Activated T-helper 17 cell treated with anti-CD3 and anti-CD28 coated beads, Interleukin-2, amount 50 U/mL, for 72 hours (primary cell): ENCODE measurements around the gene GALR3. TPM values are rescaled to one million over a fixed set of nuclear protein-coding genes. Genes with fewer than 3 reads are reported as not detected.

ENCODE experiments used
- ATAC-seq: fragments of 150-1000 bp; cut with Tn5 transposase; replicated peaks from 2 replicates; pipeline ENCODE4 v1.10.0; 2021; ENCODE audit warnings: mild to moderate bottlenecking, moderate library complexity
- H3K27ac Mint-ChIP-seq: one replicate; pipeline ENCODE4 v1.8.0; 2022; ENCODE audit warnings: mixed read lengths
- H3K27me3 Mint-ChIP-seq: one replicate; pipeline ENCODE4 v1.8.0; 2022; ENCODE audit warnings: mixed read lengths
- H3K36me3 Mint-ChIP-seq: one replicate; pipeline ENCODE4 v1.8.0; 2022; ENCODE audit warnings: low read depth, mild to moderate bottlenecking, mixed read lengths
- H3K4me1 Mint-ChIP-seq: one replicate; pipeline ENCODE4 v1.8.0; 2022; ENCODE audit warnings: mixed read lengths
- H3K4me3 Mint-ChIP-seq: one replicate; pipeline ENCODE4 v1.8.0; 2022; ENCODE audit warnings: mild to moderate bottlenecking, mixed read lengths
- H3K9me3 Mint-ChIP-seq: one replicate; pipeline ENCODE4 v1.8.0; 2022; ENCODE audit warnings: mixed read lengths
- total RNA-seq, 2 donors: library from RNA; stranded (reverse); gene quantifications; one replicate each; pipeline ENCODE4 v1.2.3, GENCODE V29; 2022

GALR3 gene
- total RNA-seq: not detected

GRCh38 chr22:37823134-37823985, at the start of gene GALR3:
Gene GALR3, plus strand, starts transcription at chr22:37823382. Its CDS starts 25 bp downstream, at chr22:37823407.
- Mint-ChIP-seq H3K9me3 (no peaks in the 10 kb centered on the region), H3K27me3 (peaks cover 8% of the 10 kb centered on the region), H3K36me3 (no peaks in the 10 kb centered on the region), H3K4me1 (no peaks in the 10 kb centered on the region), H3K27ac (no peak within 1 kb of the TSS), H3K4me3 (no peak within 1 kb of the TSS)
- ATAC-seq: no peak

- no peak overlapping the region for H3K27ac Mint-ChIP-seq
- no peak overlapping the region for H3K4me3 Mint-ChIP-seq
- peaks cover 5% of the 10 kb centered on the region for H3K4me1 Mint-ChIP-seq
- no peak for ATAC-seq
- H3K9me3 Mint-ChIP-seq: no peaks in the 10 kb centered on the region
- H3K27me3 Mint-ChIP-seq: no peaks in the 10 kb centered on the region
- peaks cover 11% of the 10 kb centered on the region for H3K36me3 Mint-ChIP-seq
These were observed 48.5 kb upstream of the GALR3 start for GRCh38 chr22:37774728-37775127.

GRCh38 chr22:37775785-37776638, 47.2 kb upstream of the GALR3 start:
- Mint-ChIP-seq H3K27me3 (no peaks in the 10 kb centered on the region), H3K27ac (peak overlapping the region; percentile 21), H3K36me3 (peaks cover 11% of the 10 kb centered on the region), H3K4me1 (peaks cover 5% of the 10 kb centered on the region), H3K9me3 (no peaks in the 10 kb centered on the region), H3K4me3 (no peak overlapping the region)
- ATAC-seq: peak; percentile 52

GRCh38 chr22:37776639-37777005, 46.6 kb upstream of the GALR3 start:
- Mint-ChIP-seq H3K9me3 (no peaks in the 10 kb centered on the region), H3K27ac (no peak overlapping the region), H3K27me3 (no peaks in the 10 kb centered on the region), H3K4me1 (peaks cover 5% of the 10 kb centered on the region), H3K4me3 (no peak overlapping the region), H3K36me3 (peaks cover 11% of the 10 kb centered on the region)
- no peak for ATAC-seq

- no peaks in the 10 kb centered on the region for H3K27me3 Mint-ChIP-seq
- H3K4me3 Mint-ChIP-seq: no peak overlapping the region
- no peaks in the 10 kb centered on the region for H3K9me3 Mint-ChIP-seq
- H3K36me3 Mint-ChIP-seq: peaks cover 10% of the 10 kb centered on the region
- no peak overlapping the region for H3K27ac Mint-ChIP-seq
- ATAC-seq: peak; percentile 60
- peaks cover 5% of the 10 kb centered on the region for H3K4me1 Mint-ChIP-seq
These were observed 46.0 kb upstream of the GALR3 start for GRCh38 chr22:37777122-37777687.

- ATAC-seq: no peak
- H3K27ac Mint-ChIP-seq: no peak overlapping the region
- no peaks in the 10 kb centered on the region for H3K27me3 Mint-ChIP-seq
- H3K4me3 Mint-ChIP-seq: no peak overlapping the region
- no peaks in the 10 kb centered on the region for H3K36me3 Mint-ChIP-seq
- H3K9me3 Mint-ChIP-seq: no peaks in the 10 kb centered on the region
- peaks cover 5% of the 10 kb centered on the region for H3K4me1 Mint-ChIP-seq
These were observed 44.7 kb upstream of the GALR3 start for GRCh38 chr22:37778370-37779009.

GRCh38 chr22:37781434-37782059, 41.6 kb upstream of the GALR3 start:
- no peak overlapping the region for H3K4me3 Mint-ChIP-seq
- no peaks in the 10 kb centered on the region for H3K36me3 Mint-ChIP-seq
- ATAC-seq: no peak
- H3K27ac Mint-ChIP-seq: no peak overlapping the region
- no peaks in the 10 kb centered on the region for H3K4me1 Mint-ChIP-seq
- no peaks in the 10 kb centered on the region for H3K27me3 Mint-ChIP-seq
- H3K9me3 Mint-ChIP-seq: no peaks in the 10 kb centered on the region

- H3K36me3 Mint-ChIP-seq: no peaks in the 10 kb centered on the region
- ATAC-seq: no peak
- no peaks in the 10 kb centered on the region for H3K9me3 Mint-ChIP-seq
- H3K4me1 Mint-ChIP-seq: no peaks in the 10 kb centered on the region
- H3K27me3 Mint-ChIP-seq: no peaks in the 10 kb centered on the region
- H3K4me3 Mint-ChIP-seq: no peak overlapping the region
- no peak overlapping the region for H3K27ac Mint-ChIP-seq
These were observed 40.6 kb upstream of the GALR3 start for GRCh38 chr22:37782340-37783168.

GRCh38 chr22:37784829-37785495, 38.2 kb upstream of the GALR3 start:
- Mint-ChIP-seq H3K4me1 (no peaks in the 10 kb centered on the region), H3K4me3 (no peak overlapping the region), H3K27me3 (no peaks in the 10 kb centered on the region), H3K9me3 (no peaks in the 10 kb centered on the region), H3K27ac (no peak overlapping the region), H3K36me3 (no peaks in the 10 kb centered on the region)
- no peak for ATAC-seq

- ATAC-seq: no peak
- H3K27ac Mint-ChIP-seq: no peak overlapping the region
- H3K36me3 Mint-ChIP-seq: no peaks in the 10 kb centered on the region
- no peak overlapping the region for H3K4me3 Mint-ChIP-seq
- H3K9me3 Mint-ChIP-seq: no peaks in the 10 kb centered on the region
- no peaks in the 10 kb centered on the region for H3K27me3 Mint-ChIP-seq
- no peaks in the 10 kb centered on the region for H3K4me1 Mint-ChIP-seq
These were observed 32.9 kb upstream of the GALR3 start for GRCh38 chr22:37790234-37790633.

- Mint-ChIP-seq H3K36me3 (no peaks in the 10 kb centered on the region), H3K27ac (no peak overlapping the region), H3K27me3 (no peaks in the 10 kb centered on the region), H3K9me3 (no peaks in the 10 kb centered on the region), H3K4me3 (no peak overlapping the region), H3K4me1 (no peaks in the 10 kb centered on the region)
- ATAC-seq: no peak
These were observed 30.7 kb upstream of the GALR3 start for GRCh38 chr22:37792494-37792893.

GRCh38 chr22:37794376-37794775, 28.8 kb upstream of the GALR3 start:
- Mint-ChIP-seq H3K27ac (no peak overlapping the region), H3K4me1 (no peaks in the 10 kb centered on the region), H3K4me3 (no peak overlapping the region), H3K9me3 (no peaks in the 10 kb centered on the region), H3K36me3 (no peaks in the 10 kb centered on the region), H3K27me3 (no peaks in the 10 kb centered on the region)
- no peak for ATAC-seq

- no peak overlapping the region for H3K4me3 Mint-ChIP-seq
- H3K4me1 Mint-ChIP-seq: no peaks in the 10 kb centered on the region
- H3K9me3 Mint-ChIP-seq: no peaks in the 10 kb centered on the region
- no peaks in the 10 kb centered on the region for H3K36me3 Mint-ChIP-seq
- ATAC-seq: no peak
- H3K27me3 Mint-ChIP-seq: no peaks in the 10 kb centered on the region
- H3K27ac Mint-ChIP-seq: no peak overlapping the region
These were observed 27.1 kb upstream of the GALR3 start for GRCh38 chr22:37796079-37796478.
